Activated CD8-positive, alpha-beta T cell treated with anti-CD3 and anti-CD28 coated beads, Interleukin-2, amount 10 ng/mL, durations not matched to agents 7 days and 5 days (primary cell): ENCODE data around the gene HMCN1. TPM values are rescaled to one million over a fixed set of nuclear protein-coding genes. Genes with fewer than 3 reads are reported as not detected.

ENCODE experiments used
- ATAC-seq: fragments of 150-1000 bp; cut with Tn5 transposase; one replicate; pipeline ENCODE4 v1.10.0; 2021; ENCODE audit warnings: moderate library complexity
- CTCF ChIA-PET: fragments of 350-600 bp; sonication (Branson Sonifier 250); formaldehyde crosslinking; loops from one replicate; lab custom pipeline; 2021; ENCODE audit warnings: antibody characterized with exemption; lab: Charles Lee
- POLR2A ChIA-PET: fragments of 350-600 bp; sonication (Branson Sonifier 250); formaldehyde crosslinking; loops from one replicate; lab custom pipeline; 2021; ENCODE audit warnings: antibody characterized with exemption; lab: Charles Lee
- DNase-seq: peaks from one replicate; pipeline ENCODE4 v3.0.0-alpha.2; 2020
- H3K27ac Mint-ChIP-seq: one replicate; pipeline ENCODE4 v1.8.0; 2021; ENCODE audit warnings: mild to moderate bottlenecking, mixed read lengths
- H3K27me3 Mint-ChIP-seq: one replicate; pipeline ENCODE4 v1.8.0; 2021; ENCODE audit warnings: low read depth, mixed read lengths
- H3K36me3 Mint-ChIP-seq: one replicate; pipeline ENCODE4 v1.8.0; 2021; ENCODE audit warnings: low read depth, mixed read lengths
- H3K4me1 Mint-ChIP-seq: one replicate; pipeline ENCODE4 v1.8.0; 2021; ENCODE audit warnings: low read depth, mixed read lengths
- H3K4me3 Mint-ChIP-seq: one replicate; pipeline ENCODE4 v1.8.0; 2021; ENCODE audit warnings: mild to moderate bottlenecking, mixed read lengths
- H3K9me3 Mint-ChIP-seq: one replicate; pipeline ENCODE4 v1.8.0; 2022; ENCODE audit warnings: mixed read lengths; ENCODE audit not compliant: insufficient read depth
- total RNA-seq, 2 experiments: library from RNA; stranded (reverse); gene quantifications; one replicate each; pipeline ENCODE4 v1.2.3, GENCODE V29; 2021

Gene HMCN1
- total RNA-seq, 2 experiments from 2014 or later: 0.05 to 0.18 TPM

- Mint-ChIP-seq H3K4me3 (no peak overlapping the region), H3K36me3 (no peaks in the 10 kb centered on the region), H3K4me1 (no peaks in the 10 kb centered on the region), H3K9me3 (no peaks in the 10 kb centered on the region), H3K27ac (no peak overlapping the region), H3K27me3 (no peaks in the 10 kb centered on the region)
- ChIA-PET CTCF (no interaction called here), POLR2A (no interaction called here)
- DNase-seq: no peak
- no peak for ATAC-seq
Measured at GRCh38 chr1:186220911-186221310, 486.7 kb downstream of the HMCN1 start.

GRCh38 chr1:186225096-186225495 is 490.9 kb downstream of the HMCN1 start:
- H3K27ac Mint-ChIP-seq: no peak overlapping the region

GRCh38 chr1:186228749-186229148 is 494.6 kb downstream of the HMCN1 start:
- no peaks in the 10 kb centered on the region for H3K9me3 Mint-ChIP-seq
- POLR2A ChIA-PET: no interaction called here
- H3K36me3 Mint-ChIP-seq: no peaks in the 10 kb centered on the region
- no peak overlapping the region for H3K27ac Mint-ChIP-seq
- no peaks in the 10 kb centered on the region for H3K27me3 Mint-ChIP-seq
- no peaks in the 10 kb centered on the region for H3K4me1 Mint-ChIP-seq
- no peak overlapping the region for H3K4me3 Mint-ChIP-seq
- no peak for ATAC-seq
- CTCF ChIA-PET: interaction anchor here (1.2 kb wide), 1 partner anchor 96 kb away, joined by 3 read pairs; no protein-coding TSS in a partner anchor
- DNase-seq: no peak

More at GRCh38 chr1:186225096-186225495, 490.9 kb downstream of the HMCN1 start:
- Mint-ChIP-seq H3K9me3 (no peaks in the 10 kb centered on the region), H3K4me3 (no peak overlapping the region), H3K27me3 (no peaks in the 10 kb centered on the region), H3K4me1 (no peaks in the 10 kb centered on the region), H3K36me3 (no peaks in the 10 kb centered on the region)
- ATAC-seq: no peak
- ChIA-PET CTCF (no interaction called here), POLR2A (no interaction called here)
- DNase-seq: no peak

GRCh38 chr1:186231861-186232436 is 497.8 kb downstream of the HMCN1 start:
- Mint-ChIP-seq H3K4me1 (no peaks in the 10 kb centered on the region), H3K9me3 (no peaks in the 10 kb centered on the region), H3K36me3 (no peaks in the 10 kb centered on the region), H3K27ac (no peak overlapping the region), H3K4me3 (no peak overlapping the region), H3K27me3 (no peaks in the 10 kb centered on the region)
- ChIA-PET CTCF (no interaction called here), POLR2A (no interaction called here)
- no peak for DNase-seq
- no peak for ATAC-seq

GRCh38 chr1:186234976-186235686 is 500.9 kb downstream of the HMCN1 start:
- POLR2A ChIA-PET: no interaction called here
- no peak overlapping the region for H3K4me3 Mint-ChIP-seq
- CTCF ChIA-PET: interaction anchor here (1.0 kb wide), 1 partner anchor 61 kb away, joined by 3 read pairs; the partner anchor contains the start of gene PRG4
- H3K36me3 Mint-ChIP-seq: no peaks in the 10 kb centered on the region
- no peaks in the 10 kb centered on the region for H3K27me3 Mint-ChIP-seq
- no peaks in the 10 kb centered on the region for H3K9me3 Mint-ChIP-seq
- ATAC-seq: no peak
- DNase-seq: no peak
- H3K4me1 Mint-ChIP-seq: no peaks in the 10 kb centered on the region
- H3K27ac Mint-ChIP-seq: no peak overlapping the region

- DNase-seq (no peak), ATAC-seq (no peak)
- no peak overlapping the region for H3K27ac Mint-ChIP-seq
- H3K4me3 Mint-ChIP-seq: no peak overlapping the region
- H3K9me3 Mint-ChIP-seq: no peaks in the 10 kb centered on the region
- H3K27me3 Mint-ChIP-seq: no peaks in the 10 kb centered on the region
- H3K36me3 Mint-ChIP-seq: no peaks in the 10 kb centered on the region
- ChIA-PET CTCF (interaction anchor here (1.0 kb wide), 1 partner anchor 60 kb away, joined by 3 read pairs; the partner anchor contains the start of gene PRG4), POLR2A (no interaction called here)
- H3K4me1 Mint-ChIP-seq: no peaks in the 10 kb centered on the region
Measured at GRCh38 chr1:186235696-186236095, 501.5 kb downstream of the HMCN1 start.

GRCh38 chr1:186236921-186237320 is 502.7 kb downstream of the HMCN1 start:
- Mint-ChIP-seq H3K27ac (no peak overlapping the region), H3K9me3 (no peaks in the 10 kb centered on the region), H3K36me3 (no peaks in the 10 kb centered on the region), H3K27me3 (no peaks in the 10 kb centered on the region), H3K4me3 (no peak overlapping the region), H3K4me1 (no peaks in the 10 kb centered on the region)
- POLR2A ChIA-PET: no interaction called here
- CTCF ChIA-PET: no interaction called here
- ATAC-seq (no peak), DNase-seq (no peak)

- ChIA-PET POLR2A (no interaction called here), CTCF (no interaction called here)
- no peak overlapping the region for H3K4me3 Mint-ChIP-seq
- H3K27me3 Mint-ChIP-seq: no peaks in the 10 kb centered on the region
- no peaks in the 10 kb centered on the region for H3K4me1 Mint-ChIP-seq
- H3K27ac Mint-ChIP-seq: no peak overlapping the region
- no peaks in the 10 kb centered on the region for H3K36me3 Mint-ChIP-seq
- no peak for DNase-seq
- ATAC-seq: no peak
- no peaks in the 10 kb centered on the region for H3K9me3 Mint-ChIP-seq
Measured at GRCh38 chr1:186239171-186239570, 505.0 kb downstream of the HMCN1 start.

- DNase-seq: no peak
- CTCF ChIA-PET: no interaction called here
- no peak overlapping the region for H3K4me3 Mint-ChIP-seq
- H3K9me3 Mint-ChIP-seq: no peaks in the 10 kb centered on the region
- no peaks in the 10 kb centered on the region for H3K4me1 Mint-ChIP-seq
- POLR2A ChIA-PET: no interaction called here
- no peak for ATAC-seq
- H3K27me3 Mint-ChIP-seq: no peaks in the 10 kb centered on the region
- H3K36me3 Mint-ChIP-seq: no peaks in the 10 kb centered on the region
- no peak overlapping the region for H3K27ac Mint-ChIP-seq
Measured at GRCh38 chr1:186240436-186240835, 506.2 kb downstream of the HMCN1 start.
